Upper lobe of left lung (tissue), 4 donors: ENCODE results near the gene ADRA2A.

Experiments used
- EP300 ChIP-seq, 4 donors: sonication (generic); formaldehyde crosslinking; IDR thresholded peaks; one replicate each; pipeline ENCODE4 v1.5.1; 2017; ENCODE audit warnings: antibody characterized with exemption in 4 of 4, control low read depth in 2 of 4
- POLR2A ChIP-seq, 4 donors: fragments of 450-650 bp; IDR thresholded peaks; one replicate each; pipeline ENCODE4 v1.5.1; 2016 to 2017; ENCODE audit warnings: antibody characterized with exemption in 4 of 4, mild to moderate bottlenecking in 2 of 4
- POLR2AphosphoS5 ChIP-seq, 2 donors: sonication (generic); formaldehyde crosslinking; IDR thresholded peaks; one replicate each; pipeline ENCODE4 v1.5.1; 2017; ENCODE audit warnings: antibody characterized with exemption in 2 of 2
- TF ChIP-seq, protein P1 (sequence below), 6 experiments: fragments of 450-650 bp in 4 of 6; fragments of 200-600 bp in 2 of 6; sonication (generic) in 2 of 6; IDR thresholded peaks; one replicate each; pipeline ENCODE4 v1.5.1; 2016 to 2019; ENCODE audit warnings: antibody characterized with exemption in 6 of 6

DNA sequence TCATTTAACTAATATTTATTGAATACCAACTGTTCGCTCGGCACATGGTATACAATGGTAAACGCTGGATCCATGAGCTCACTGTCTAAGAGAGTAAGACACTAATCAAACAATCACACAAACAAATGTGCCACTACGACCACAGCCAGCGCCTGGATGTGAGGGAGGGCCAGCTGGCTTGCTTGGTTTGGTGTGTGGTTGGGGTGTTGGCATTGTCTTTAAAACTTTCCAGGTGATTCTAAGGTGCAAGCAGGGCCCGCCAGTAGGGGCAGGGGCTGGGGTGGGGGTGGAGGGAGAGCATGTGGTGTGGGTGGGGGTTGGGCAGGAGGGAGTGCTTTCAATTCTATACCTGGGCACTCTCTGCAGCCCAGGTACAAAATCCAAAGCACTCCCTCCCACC, 31.6 kb downstream of the ADRA2A start:
- TF ChIP-seq, protein P1, sequence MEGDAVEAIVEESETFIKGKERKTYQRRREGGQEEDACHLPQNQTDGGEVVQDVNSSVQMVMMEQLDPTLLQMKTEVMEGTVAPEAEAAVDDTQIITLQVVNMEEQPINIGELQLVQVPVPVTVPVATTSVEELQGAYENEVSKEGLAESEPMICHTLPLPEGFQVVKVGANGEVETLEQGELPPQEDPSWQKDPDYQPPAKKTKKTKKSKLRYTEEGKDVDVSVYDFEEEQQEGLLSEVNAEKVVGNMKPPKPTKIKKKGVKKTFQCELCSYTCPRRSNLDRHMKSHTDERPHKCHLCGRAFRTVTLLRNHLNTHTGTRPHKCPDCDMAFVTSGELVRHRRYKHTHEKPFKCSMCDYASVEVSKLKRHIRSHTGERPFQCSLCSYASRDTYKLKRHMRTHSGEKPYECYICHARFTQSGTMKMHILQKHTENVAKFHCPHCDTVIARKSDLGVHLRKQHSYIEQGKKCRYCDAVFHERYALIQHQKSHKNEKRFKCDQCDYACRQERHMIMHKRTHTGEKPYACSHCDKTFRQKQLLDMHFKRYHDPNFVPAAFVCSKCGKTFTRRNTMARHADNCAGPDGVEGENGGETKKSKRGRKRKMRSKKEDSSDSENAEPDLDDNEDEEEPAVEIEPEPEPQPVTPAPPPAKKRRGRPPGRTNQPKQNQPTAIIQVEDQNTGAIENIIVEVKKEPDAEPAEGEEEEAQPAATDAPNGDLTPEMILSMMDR (IDR thresholded peaks at IDR 0.05), result no peak
- no peak for TF ChIP-seq POLR2A (IDR thresholded peaks at IDR 0.05)
- TF ChIP-seq EP300 (IDR thresholded peaks at IDR 0.05), result no peak
- no peak for TF ChIP-seq POLR2AphosphoS5 (IDR thresholded peaks at IDR 0.05)
